DMS 273 (cell line): ENCODE results near the gene PCDHGB1.
"Not testable (repeated sequence)": the region's sequence is repeated elsewhere in the genome, so short reads cannot be mapped to it uniquely, and the experiment has no call there.

ENCODE experiments used
- DNase-seq: peaks from one replicate; lab custom pipeline; 2025; ENCODE audit not compliant: unreplicated experiment; lab: John Stamatoyannopoulos, UW

PCDHGB1 gene

DNA sequence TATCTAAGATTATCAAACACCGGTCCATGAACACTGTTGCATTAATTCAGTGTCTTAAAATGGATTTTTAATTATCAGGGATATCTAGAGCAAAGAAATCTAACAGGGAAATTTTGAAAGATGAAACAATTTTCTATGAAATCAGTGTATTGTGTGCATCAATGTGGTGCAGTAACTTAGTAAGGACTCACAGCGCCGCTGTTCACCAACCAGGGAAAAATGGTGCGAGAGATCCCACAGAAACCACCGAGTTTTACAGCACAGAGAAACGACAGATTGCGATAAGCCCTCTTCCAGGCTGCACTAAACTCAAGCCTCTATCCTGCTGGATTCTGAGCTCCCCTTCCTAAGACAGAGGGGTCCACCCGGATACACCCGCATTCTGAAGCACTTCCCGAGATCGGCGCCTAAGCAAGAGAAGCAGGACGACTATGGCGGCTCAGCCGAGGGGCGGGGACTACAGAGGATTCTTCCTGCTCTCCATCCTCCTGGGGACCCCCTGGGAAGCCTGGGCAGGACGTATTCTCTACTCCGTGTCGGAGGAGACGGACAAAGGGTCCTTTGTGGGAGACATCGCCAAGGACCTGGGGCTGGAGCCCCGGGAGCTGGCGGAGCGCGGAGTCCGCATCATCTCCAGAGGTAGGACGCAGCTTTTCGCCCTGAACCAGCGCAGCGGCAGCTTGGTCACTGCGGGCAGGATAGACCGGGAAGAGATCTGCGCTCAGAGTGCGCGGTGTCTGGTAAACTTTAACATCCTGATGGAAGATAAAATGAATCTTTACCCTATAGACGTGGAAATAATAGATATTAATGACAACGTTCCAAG, 32.8 kb downstream of the PCDHGB1 start, which contains the start of gene PCDHGA7:
PCDHGA7 (plus strand) TSS at position 274 of the 826 bp plus-strand sequence; CDS start at position 432, 158 bp downstream.
- DNase-seq = no peak

DNA sequence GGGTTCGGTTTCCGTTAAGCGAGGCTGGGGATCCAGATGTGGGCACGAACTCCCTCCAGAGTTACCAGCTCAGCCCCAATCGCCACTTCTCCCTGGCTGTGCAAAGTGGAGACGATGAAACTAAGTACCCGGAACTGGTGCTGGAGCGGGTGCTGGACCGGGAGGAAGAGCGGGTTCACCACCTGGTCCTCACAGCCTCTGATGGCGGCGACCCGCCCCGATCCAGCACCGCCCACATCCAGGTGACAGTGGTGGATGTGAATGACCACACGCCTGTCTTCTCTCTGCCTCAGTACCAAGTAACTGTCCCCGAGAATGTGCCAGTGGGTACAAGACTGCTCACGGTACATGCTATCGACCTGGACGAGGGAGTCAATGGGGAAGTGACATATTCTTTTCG, 33.4 kb downstream of the PCDHGB1 start:
- DNase-seq = no peak

DNA sequence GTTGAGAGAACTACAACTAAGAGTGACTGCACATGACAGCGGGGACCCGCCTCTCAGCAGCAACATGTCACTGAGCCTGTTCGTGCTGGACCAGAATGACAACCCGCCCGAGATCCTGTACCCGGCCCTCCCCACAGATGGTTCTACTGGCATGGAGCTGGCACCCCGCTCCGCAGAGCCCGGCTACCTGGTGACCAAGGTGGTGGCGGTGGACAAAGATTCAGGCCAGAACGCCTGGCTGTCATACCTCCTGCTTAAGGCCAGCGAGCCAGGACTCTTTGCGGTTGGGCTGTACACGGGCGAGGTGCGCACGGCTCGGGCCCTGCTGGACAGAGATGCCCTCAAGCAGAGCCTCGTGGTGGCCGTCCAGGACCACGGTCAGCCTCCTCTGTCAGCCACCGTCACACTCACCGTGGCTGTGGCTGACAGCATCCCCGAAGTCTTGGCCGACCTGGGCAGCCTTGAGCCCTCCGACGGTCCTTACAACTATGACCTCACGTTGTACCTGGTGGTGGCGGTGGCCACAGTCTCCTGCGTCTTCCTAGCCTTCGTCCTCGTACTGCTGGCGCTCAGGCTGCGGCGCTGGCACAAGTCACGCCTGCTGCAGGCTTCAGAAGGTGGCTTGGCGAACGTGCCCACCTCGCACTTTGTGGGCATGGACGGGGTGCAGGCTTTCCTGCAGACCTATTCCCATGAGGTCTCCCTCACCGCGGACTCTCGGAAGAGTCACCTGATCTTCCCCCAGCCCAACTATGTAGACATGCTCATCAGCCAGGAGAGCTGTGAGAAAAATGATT, 34.8 kb downstream of the PCDHGB1 start:
- no peak for DNase-seq

DNA sequence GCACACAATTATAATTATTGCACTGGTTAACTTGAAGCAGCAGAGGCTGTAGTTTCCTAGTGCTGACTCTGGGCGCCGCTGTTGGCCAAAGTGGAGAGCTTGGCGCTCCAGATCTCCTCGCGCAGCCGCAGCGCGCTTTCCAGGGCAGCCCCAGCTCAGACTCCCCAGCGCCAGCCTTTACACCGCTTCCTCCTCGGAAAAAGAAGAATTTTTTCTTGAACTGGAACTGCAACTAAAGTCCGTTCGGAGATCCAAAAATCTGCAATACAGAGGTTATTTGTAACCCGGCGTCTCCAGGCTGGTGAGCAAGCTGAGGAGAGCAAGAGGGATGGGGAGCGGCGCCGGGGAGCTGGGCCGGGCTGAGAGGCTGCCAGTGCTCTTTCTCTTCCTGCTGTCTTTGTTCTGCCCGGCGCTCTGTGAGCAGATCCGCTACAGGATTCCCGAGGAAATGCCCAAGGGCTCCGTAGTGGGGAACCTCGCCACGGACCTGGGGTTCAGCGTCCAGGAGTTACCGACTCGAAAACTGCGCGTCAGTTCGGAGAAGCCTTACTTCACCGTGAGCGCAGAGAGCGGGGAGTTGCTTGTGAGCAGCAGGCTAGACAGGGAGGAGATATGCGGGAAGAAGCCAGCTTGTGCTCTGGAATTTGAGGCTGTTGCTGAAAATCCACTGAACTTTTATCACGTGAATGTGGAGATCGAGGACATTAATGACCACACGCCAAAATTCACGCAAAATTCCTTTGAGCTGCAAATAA, 37.8 kb downstream of the PCDHGB1 start, which contains the start of gene PCDHGB4:
PCDHGB4 (plus strand) TSS at position 142 of the 755 bp plus-strand sequence; CDS start at position 329, 187 bp downstream.
- not testable (repeated sequence) for DNase-seq

DNA sequence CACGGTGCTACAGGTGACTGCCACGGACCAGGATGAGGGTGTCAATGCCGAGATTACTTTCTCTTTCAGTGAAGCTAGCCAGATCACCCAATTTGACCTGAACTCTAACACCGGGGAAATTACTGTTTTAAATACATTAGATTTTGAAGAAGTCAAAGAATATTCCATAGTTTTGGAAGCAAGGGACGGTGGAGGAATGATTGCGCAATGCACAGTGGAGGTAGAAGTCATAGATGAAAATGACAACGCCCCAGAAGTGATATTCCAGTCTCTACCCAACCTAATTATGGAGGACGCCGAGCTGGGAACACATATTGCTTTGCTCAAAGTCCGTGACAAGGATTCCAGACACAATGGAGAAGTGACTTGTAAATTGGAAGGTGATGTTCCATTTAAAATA, 38.8 kb downstream of the PCDHGB1 start:
- no peak for DNase-seq

DNA sequence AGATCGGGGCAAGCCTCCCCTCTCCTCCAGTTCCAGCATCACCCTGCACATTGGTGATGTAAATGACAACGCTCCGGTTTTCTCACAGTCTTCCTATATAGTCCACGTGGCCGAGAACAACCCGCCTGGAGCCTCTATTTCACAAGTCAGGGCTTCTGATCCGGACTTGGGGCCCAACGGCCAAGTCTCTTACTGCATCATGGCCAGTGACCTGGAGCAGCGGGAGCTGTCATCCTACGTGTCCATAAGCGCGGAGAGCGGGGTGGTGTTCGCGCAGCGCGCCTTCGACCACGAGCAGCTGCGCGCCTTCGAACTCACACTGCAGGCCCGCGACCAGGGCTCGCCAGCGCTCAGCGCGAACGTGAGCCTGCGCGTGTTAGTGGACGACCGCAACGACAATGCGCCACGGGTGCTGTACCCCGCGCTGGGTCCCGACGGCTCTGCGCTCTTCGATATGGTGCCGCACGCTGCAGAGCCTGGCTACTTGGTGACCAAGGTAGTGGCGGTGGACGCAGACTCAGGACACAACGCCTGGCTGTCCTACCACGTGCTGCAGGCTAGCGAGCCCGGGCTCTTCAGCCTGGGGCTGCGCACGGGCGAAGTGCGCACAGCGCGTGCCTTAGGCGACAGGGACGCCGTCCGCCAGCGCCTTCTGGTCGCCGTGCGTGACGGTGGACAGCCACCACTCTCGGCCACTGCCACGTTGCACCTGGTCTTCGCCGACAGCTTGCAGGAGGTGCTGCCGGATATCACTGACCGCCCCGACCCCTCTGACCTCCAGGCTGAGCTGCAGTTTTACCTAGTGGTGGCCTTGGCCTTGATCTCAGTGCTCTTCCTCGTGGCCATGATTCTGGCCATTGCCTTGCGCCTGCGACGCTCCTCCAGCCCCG, 39.5 kb downstream of the PCDHGB1 start:
- DNase-seq = no peak

DNA sequence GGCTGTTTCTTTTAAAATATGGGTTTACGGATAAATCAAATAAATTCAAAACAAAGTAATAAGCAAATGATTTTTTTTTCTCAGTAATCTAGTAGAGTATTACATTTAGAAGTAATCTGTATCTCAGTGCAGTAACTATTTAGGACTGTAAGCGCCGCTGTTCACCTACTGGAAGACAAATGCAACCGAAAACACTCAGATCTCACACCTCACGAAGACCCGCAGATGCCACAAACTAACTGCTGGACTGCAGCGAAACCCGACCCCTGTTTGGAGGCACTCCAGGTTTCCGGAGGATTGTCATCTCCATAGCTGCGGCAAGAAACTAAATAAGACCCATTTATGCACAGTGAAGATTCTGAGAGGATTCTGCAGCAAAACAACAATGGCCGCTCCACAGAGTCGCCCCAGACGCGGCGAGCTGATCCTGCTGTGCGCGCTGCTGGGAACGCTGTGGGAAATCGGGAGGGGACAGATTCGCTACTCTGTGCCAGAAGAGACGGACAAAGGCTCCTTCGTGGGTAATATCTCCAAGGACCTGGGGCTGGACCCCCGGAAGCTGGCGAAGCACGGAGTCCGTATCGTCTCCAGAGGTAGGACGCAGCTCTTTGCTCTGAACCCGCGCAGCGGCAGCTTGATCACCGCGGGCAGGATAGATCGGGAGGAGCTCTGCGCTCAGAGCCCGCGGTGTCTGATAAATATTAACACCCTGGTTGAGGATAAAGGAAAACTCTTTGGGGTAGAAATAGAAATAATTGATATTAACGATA, 42.7 kb downstream of the PCDHGB1 start, which contains the start of gene PCDHGA8:
PCDHGA8 (plus strand) TSS at position 205 of the 770 bp plus-strand sequence; CDS start at position 386, 181 bp downstream.
- peak; percentile 46 for DNase-seq

DNA sequence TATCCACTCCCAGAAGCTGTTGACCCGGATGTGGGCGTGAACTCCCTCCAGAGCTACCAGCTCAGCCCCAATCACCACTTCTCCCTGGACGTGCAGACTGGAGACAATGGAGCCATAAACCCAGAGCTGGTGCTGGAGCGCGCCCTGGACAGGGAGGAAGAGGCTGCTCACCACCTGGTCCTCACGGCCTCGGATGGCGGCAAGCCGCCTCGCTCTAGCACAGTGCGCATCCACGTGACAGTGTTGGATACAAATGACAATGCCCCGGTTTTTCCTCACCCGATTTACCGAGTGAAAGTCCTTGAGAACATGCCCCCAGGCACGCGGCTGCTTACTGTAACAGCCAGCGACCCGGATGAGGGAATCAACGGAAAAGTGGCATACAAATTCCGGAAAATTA, 43.4 kb downstream of the PCDHGB1 start:
- no peak for DNase-seq

DNA sequence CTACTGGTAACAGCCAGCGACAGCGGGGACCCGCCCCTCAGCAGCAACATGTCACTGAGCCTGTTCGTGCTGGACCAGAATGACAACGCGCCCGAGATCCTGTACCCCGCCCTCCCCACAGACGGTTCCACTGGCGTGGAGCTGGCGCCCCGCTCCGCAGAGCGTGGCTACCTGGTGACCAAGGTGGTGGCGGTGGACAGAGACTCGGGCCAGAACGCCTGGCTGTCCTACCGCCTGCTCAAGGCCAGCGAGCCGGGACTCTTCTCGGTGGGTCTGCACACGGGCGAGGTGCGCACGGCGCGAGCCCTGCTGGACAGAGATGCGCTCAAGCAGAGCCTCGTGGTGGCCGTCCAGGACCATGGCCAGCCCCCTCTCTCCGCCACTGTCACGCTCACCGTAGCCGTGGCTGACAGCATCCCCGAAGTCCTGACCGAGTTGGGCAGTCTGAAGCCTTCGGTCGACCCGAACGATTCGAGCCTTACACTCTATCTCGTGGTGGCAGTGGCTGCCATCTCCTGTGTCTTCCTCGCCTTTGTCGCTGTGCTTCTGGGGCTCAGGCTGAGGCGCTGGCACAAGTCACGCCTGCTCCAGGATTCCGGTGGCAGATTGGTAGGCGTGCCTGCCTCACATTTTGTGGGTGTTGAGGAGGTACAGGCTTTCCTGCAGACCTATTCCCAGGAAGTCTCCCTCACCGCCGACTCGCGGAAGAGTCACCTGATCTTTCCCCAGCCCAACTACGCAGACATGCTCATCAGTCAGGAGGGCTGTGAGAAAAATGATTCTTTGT, 44.7 kb downstream of the PCDHGB1 start:
- DNase-seq = not testable (repeated sequence)

DNA sequence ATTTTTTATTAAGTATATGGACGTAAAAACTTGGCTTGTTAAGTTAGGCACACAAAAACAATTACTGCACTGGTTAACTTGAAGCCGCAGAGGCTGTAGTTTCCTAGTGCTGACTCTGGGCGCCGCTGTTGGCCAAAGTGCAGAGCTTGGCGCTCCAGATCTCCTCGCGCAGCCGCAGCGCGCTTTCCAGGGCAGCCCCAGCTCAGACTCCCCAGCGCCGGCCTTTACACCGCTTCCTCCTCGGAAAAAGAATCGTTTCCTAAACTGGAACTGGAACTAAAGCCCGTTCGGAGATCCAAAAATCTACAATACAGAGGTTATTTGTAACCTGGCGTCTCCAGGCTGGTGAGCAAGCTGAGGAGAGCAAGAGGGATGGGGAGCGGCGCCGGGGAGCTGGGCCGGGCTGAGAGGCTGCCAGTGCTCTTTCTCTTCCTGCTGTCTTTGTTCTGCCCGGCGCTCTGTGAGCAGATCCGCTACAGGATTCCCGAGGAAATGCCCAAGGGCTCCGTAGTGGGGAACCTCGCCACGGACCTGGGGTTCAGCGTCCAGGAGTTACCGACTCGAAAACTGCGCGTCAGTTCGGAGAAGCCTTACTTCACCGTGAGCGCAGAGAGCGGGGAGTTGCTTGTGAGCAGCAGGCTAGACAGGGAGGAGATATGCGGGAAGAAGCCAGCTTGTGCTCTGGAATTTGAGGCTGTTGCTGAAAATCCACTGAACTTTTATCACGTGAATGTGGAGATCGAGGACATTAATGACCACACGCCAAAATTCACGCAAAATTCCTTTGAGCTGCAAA, 48.1 kb downstream of the PCDHGB1 start, which contains the start of gene PCDHGB5:
PCDHGB5 (plus strand) TSS at position 192 of the 796 bp plus-strand sequence; CDS start at position 373, 181 bp downstream.
- DNase-seq = not testable (repeated sequence)

DNA sequence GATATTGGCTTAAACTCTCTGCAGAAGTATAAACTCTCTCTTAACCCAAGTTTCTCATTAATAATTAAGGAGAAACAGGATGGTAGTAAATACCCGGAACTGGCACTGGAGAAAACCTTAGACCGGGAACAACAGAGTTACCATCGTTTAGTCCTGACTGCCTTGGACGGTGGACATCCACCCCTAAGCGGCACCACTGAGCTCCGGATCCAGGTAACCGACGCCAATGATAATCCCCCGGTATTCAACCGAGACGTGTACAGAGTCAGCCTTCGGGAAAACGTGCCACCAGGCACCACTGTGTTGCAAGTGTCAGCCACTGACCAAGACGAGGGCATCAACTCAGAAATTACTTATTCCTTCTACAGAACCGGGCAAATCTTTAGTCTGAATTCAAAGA, 48.7 kb downstream of the PCDHGB1 start:
- DNase-seq = no peak

DNA sequence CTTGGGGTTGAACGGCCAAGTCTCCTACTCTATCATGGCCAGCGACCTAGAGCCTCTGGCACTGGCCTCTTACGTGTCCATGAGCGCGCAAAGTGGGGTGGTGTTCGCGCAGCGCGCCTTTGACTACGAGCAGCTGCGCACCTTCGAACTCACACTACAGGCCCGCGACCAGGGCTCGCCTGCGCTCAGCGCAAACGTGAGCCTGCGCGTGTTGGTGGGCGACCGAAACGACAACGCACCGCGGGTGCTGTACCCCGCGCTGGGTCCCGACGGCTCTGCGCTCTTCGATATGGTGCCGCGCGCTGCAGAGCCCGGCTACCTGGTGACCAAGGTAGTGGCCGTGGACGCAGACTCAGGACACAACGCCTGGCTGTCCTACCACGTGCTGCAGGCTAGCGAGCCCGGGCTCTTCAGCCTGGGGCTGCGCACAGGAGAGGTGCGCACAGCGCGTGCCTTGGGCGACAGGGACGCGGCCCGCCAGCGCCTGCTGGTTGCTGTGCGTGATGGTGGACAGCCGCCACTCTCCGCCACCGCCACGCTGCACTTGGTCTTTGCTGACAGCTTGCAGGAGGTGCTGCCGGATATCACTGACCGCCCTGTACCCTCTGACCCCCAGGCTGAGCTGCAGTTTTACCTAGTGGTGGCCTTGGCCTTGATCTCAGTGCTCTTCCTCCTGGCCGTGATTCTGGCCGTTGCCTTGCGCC, 49.8 kb downstream of the PCDHGB1 start:
- DNase-seq = no peak
